Measurements from ENCODE around the gene PRRT4.

DNA sequence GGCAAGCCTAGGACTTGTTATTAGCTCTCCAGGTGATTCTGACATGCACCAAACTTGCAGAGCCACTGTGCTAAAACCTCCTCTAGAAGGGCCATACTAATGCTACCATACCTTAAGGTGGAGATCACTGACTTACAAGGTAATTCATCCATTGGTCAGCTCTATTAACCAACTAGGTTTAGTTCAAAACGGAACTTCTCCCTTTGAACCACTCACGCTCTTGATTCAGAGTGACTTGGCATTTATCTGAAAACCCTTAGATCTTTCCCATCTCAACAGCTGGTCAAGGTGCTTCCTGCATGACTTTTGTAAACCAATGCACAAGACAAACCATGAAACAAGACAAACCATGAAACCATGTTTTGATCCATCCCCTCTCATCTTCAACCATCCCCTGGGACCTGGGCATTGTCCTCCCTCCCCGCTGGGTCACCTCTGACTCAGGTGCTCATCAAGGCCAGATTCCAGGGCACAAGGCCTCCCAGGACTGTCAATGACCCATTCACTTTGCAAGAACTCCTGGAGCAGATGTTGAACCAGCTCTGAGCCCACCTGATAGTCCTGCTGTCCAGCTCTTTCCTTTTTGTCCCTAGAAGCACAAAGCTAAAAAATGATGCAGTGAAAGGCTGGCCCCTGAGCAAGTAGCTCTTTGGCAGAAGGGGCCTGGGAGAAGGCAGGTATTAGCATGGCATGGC is 29.5 kb upstream of the PRRT4 start:
- TF ChIP-seq, protein P1, sequence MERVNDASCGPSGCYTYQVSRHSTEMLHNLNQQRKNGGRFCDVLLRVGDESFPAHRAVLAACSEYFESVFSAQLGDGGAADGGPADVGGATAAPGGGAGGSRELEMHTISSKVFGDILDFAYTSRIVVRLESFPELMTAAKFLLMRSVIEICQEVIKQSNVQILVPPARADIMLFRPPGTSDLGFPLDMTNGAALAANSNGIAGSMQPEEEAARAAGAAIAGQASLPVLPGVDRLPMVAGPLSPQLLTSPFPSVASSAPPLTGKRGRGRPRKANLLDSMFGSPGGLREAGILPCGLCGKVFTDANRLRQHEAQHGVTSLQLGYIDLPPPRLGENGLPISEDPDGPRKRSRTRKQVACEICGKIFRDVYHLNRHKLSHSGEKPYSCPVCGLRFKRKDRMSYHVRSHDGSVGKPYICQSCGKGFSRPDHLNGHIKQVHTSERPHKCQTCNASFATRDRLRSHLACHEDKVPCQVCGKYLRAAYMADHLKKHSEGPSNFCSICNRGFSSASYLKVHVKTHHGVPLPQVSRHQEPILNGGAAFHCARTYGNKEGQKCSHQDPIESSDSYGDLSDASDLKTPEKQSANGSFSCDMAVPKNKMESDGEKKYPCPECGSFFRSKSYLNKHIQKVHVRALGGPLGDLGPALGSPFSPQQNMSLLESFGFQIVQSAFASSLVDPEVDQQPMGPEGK (CRISPR knock-in tag; IDR thresholded peaks at IDR 0.05; ENCODE audit: borderline replicate concordance), result no peak
- TF ChIP-seq ZFP30 (CRISPR knock-in tag; IDR thresholded peaks at IDR 0.05), result no peak
- TF ChIP-seq ZNF8 (CRISPR knock-in tag; IDR thresholded peaks at IDR 0.05), result no peak
- no peak for TF ChIP-seq ZNF70 (CRISPR knock-in tag; IDR thresholded peaks at IDR 0.05)
- TF ChIP-seq, protein P2, sequence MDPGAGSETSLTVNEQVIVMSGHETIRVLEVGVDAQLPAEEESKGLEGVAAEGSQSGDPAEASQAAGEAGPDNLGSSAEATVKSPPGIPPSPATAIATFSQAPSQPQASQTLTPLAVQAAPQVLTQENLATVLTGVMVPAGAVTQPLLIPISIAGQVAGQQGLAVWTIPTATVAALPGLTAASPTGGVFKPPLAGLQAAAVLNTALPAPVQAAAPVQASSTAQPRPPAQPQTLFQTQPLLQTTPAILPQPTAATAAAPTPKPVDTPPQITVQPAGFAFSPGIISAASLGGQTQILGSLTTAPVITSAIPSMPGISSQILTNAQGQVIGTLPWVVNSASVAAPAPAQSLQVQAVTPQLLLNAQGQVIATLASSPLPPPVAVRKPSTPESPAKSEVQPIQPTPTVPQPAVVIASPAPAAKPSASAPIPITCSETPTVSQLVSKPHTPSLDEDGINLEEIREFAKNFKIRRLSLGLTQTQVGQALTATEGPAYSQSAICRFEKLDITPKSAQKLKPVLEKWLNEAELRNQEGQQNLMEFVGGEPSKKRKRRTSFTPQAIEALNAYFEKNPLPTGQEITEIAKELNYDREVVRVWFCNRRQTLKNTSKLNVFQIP (CRISPR knock-in tag; IDR thresholded peaks at IDR 0.05; ENCODE audit: borderline replicate concordance, low read depth), result no peak
- no peak for TF ChIP-seq ARNTL (CRISPR knock-in tag; IDR thresholded peaks at IDR 0.05; ENCODE audit: borderline replicate concordance, low read depth)
- TF ChIP-seq ZFP3 (CRISPR knock-in tag; IDR thresholded peaks at IDR 0.05), result no peak
- TF ChIP-seq, protein P3, sequence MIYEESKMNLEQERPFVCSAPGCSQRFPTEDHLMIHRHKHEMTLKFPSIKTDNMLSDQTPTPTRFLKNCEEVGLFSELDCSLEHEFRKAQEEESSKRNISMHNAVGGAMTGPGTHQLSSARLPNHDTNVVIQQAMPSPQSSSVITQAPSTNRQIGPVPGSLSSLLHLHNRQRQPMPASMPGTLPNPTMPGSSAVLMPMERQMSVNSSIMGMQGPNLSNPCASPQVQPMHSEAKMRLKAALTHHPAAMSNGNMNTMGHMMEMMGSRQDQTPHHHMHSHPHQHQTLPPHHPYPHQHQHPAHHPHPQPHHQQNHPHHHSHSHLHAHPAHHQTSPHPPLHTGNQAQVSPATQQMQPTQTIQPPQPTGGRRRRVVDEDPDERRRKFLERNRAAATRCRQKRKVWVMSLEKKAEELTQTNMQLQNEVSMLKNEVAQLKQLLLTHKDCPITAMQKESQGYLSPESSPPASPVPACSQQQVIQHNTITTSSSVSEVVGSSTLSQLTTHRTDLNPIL (CRISPR knock-in tag; IDR thresholded peaks at IDR 0.05; ENCODE audit: low read depth), result no peak
- TF ChIP-seq CSDC2 (CRISPR knock-in tag; IDR thresholded peaks at IDR 0.05), result no peak

Measured in SK-N-SH treated with all-trans-retinoic acid at 6 μM for 48 hours (cell line).